Astrocyte (in vitro differentiated cells and primary cell): ENCODE results near the gene NGB.

ENCODE experiments used
- EZH2 ChIP-seq: IDR thresholded peaks from 2 replicates; pipeline ENCODE4 v1.6.1; 2012; ENCODE audit warnings: mild to moderate bottlenecking, low read length, inconsistent platforms; ENCODE audit not compliant: insufficient read depth
- TF ChIP-seq, protein P1 (sequence below): IDR thresholded peaks from 2 replicates; pipeline ENCODE4 v1.5.1; 2011; ENCODE audit warnings: low read depth, mild to moderate bottlenecking, inconsistent platforms, low read length, moderate library complexity; ENCODE audit not compliant: insufficient read depth

DNA sequence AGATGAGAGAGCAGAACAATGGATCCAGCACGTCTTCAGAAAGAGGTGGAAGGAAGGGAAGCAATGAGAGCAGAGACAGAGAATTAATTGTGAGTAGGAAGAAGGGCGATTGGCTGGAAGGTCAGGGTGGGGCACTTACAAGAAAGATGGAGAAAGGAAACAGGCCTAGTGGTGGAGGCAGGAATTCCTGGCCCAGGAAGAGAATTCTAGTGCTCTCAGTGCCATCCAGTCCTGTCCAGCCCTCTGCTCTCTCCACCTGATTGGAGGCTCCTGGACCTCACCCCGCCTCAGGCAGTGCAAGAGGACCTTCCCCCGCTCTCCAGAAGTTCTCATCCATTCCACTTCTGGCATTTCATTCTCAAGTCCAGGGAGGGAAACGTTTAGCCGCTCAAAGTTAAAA lies 43.0 kb downstream of the NGB start:
- TF ChIP-seq, protein P1, sequence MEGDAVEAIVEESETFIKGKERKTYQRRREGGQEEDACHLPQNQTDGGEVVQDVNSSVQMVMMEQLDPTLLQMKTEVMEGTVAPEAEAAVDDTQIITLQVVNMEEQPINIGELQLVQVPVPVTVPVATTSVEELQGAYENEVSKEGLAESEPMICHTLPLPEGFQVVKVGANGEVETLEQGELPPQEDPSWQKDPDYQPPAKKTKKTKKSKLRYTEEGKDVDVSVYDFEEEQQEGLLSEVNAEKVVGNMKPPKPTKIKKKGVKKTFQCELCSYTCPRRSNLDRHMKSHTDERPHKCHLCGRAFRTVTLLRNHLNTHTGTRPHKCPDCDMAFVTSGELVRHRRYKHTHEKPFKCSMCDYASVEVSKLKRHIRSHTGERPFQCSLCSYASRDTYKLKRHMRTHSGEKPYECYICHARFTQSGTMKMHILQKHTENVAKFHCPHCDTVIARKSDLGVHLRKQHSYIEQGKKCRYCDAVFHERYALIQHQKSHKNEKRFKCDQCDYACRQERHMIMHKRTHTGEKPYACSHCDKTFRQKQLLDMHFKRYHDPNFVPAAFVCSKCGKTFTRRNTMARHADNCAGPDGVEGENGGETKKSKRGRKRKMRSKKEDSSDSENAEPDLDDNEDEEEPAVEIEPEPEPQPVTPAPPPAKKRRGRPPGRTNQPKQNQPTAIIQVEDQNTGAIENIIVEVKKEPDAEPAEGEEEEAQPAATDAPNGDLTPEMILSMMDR, result no peak
- no peak for TF ChIP-seq EZH2
